Pancreas (tissue), 10 donors: ENCODE measurements around the gene DNAH6. TPM values are rescaled to one million over a fixed set of nuclear protein-coding genes. Genes with fewer than 3 reads are reported as not detected.

Experiments
- ATAC-seq, 4 donors: fragments of 200-7000 bp; cut with Tn5 transposase; one replicate each; pipeline versions ENCODE4 v1.8.0 to v1.9.1; 2020; ENCODE audit warnings: mild to moderate bottlenecking in 4 of 4, moderate library complexity in 4 of 4
- DNase-seq, 6 donors: peaks; one replicate each; pipeline ENCODE4 v3.0.0-alpha.2; 2020
- FAIRE-seq: peaks from 2 replicates; lab custom pipeline; 2012; peaks lifted over from hg19 to GRCh38; lab: Jason Lieb, UNC
- H3K27ac ChIP-seq, 4 donors: fragments of 200-600 bp; sonication (generic); 1 replicate in 3 of 4; 2 replicates in 1 of 4; pipeline versions ENCODE4 v1.5.0 to v1.8.0; 2020
- H3K27me3 ChIP-seq, 4 donors: fragments of 200-600 bp; one replicate each; pipeline ENCODE4 v1.8.0; 2021
- H3K36me3 ChIP-seq, 3 donors: fragments of 200-600 bp; sonication (generic) in 1 of 3; one replicate each; pipeline versions ENCODE4 v1.5.0 to v1.8.0; 2020 to 2021
- H3K4me1 ChIP-seq, 3 donors: fragments of 200-600 bp; one replicate each; pipeline ENCODE4 v1.8.0; 2021
- H3K4me3 ChIP-seq, 4 donors: fragments of 200-600 bp; sonication (generic) in 2 of 4; one replicate each; pipeline versions ENCODE4 v1.5.0 to v1.8.0; 2020 to 2021
- H3K9me3 ChIP-seq, 4 donors: fragments of 200-600 bp; one replicate each; pipeline ENCODE4 v1.8.0; 2021
- WGBS, 2 donors: extraction: QIAGEN DNeasy Blood & Tissue Kit; methylation state at CpG; one replicate each; pipeline ENCODE4 v1.1.7; 2013; 5-methylcytosine and 5-hydroxymethylcytosine counted together
- intact Hi-C, 3 donors: fragments of 100-400 bp; cut with DNase I; formaldehyde crosslinking; loops; one replicate each; pipeline versions ENCODE4 v1.11.1 to v1.14.2; 2022
- polyA plus RNA-seq, 2 donors: library from polyadenylated mRNA; stranded (reverse); fragments of 200-250 nt; gene quantifications; one replicate each; pipeline ENCODE4 v1.2.3, GENCODE V29; 2013
- total RNA-seq, 6 donors: library from RNA; stranded (reverse); fragmentation: NEBNext Ultra II Directional in 4 of 6; extraction: Animal tissue kit (Norgen Biotek cat#: 25700) in 4 of 6; gene quantifications; one replicate each; pipeline versions ENCODE4 v1.2.1 to v1.2.4, GENCODE V29; 2021 to 2023
- TF ChIP-seq, protein P1 (sequence below), 4 donors: fragments of 200-600 bp; sonication (generic) in 3 of 4; IDR thresholded peaks; one replicate each; pipeline versions ENCODE4 v1.5.0 to v1.8.0; 2021; ENCODE audit warnings: antibody characterized with exemption in 4 of 4
- donor health status: healthy with polysubstance abuse.
- donor health status: DM: no; HTN: no; CAD: no; lungs with moderate emphysema.
- donor health status: DM: no; HTN: no; CAD: no.
- donor health status: control.
- donor health status: control.
- donor health status: Bipolar disorder and iron deficiency.
- donor health status: DM: yes; HTN: yes; CAD: no.
- donor health status: DM: no; HTN: no; CAD: no.
- donor health status: DM: no; HTN: no; CAD: no.
- donor health status: DM: yes; HTN: yes; CAD: no.

The DNAH6 gene
- total and polyA plus RNA-seq, 8 donors: 0.19 to 1.6 (median 0.81) TPM

DNA sequence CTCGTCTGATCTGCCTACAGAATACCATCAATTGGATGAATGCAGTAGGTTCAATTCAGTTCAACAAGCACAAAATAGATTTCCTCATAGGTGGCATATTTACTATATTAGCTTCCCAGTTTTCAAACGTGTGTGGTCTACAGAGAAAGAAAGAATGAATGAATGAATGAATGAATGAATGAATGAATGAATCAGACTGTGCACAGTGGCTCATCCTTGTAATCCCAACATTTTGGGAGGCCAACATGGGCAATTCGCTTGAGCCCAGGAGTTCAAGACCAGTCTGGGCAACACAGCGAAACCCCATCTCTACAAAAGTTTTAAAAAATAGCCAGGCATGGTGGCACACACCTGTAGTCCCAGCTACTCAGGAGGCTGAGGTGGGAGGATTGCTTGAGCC lies 269.7 kb downstream of the DNAH6 start:
- intact Hi-C loops: no loop called here
- no peak overlapping the region for H3K4me3 ChIP-seq
- H3K27me3 ChIP-seq: no peaks in the 10 kb centered on the region
- TF ChIP-seq, protein P1, sequence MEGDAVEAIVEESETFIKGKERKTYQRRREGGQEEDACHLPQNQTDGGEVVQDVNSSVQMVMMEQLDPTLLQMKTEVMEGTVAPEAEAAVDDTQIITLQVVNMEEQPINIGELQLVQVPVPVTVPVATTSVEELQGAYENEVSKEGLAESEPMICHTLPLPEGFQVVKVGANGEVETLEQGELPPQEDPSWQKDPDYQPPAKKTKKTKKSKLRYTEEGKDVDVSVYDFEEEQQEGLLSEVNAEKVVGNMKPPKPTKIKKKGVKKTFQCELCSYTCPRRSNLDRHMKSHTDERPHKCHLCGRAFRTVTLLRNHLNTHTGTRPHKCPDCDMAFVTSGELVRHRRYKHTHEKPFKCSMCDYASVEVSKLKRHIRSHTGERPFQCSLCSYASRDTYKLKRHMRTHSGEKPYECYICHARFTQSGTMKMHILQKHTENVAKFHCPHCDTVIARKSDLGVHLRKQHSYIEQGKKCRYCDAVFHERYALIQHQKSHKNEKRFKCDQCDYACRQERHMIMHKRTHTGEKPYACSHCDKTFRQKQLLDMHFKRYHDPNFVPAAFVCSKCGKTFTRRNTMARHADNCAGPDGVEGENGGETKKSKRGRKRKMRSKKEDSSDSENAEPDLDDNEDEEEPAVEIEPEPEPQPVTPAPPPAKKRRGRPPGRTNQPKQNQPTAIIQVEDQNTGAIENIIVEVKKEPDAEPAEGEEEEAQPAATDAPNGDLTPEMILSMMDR (IDR thresholded peaks at IDR 0.05): no peak
- no peak for DNase-seq
- FAIRE-seq: no peak
- no peak overlapping the region for H3K27ac ChIP-seq
- H3K36me3 ChIP-seq: no peaks in the 10 kb centered on the region
- H3K4me1 ChIP-seq: no peaks in the 10 kb centered on the region
- no peak for ATAC-seq
- H3K9me3 ChIP-seq: no peaks in the 10 kb centered on the region
- 77 to 90% methylated on average over 4 of the region's 4 CpGs for WGBS, 2 donors

DNA sequence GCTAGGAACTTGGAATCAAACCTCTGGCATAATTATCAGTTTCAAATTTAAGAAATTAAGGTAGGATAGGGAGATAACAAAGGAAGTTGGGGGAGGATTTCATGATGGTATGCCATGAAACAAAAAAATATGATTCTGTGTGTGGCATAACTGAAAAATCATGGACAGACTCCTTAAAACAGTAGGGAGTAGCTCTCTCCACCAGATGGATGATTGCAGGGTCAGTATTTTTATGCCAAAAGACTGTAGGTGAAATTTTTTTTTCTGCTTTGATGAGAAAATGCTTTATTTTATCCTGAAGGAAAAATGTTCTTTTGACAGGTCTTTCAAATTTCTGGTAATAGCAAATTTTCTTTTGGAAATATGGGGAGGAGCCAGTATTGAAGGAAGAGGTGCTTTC lies 270.3 kb downstream of the DNAH6 start:
- TF ChIP-seq, protein P1 (IDR thresholded peaks at IDR 0.05): no peak
- no peak for DNase-seq
- H3K9me3 ChIP-seq: no peaks in the 10 kb centered on the region
- no peak overlapping the region for H3K4me3 ChIP-seq
- intact Hi-C loops: no loop called here
- no peak overlapping the region for H3K27ac ChIP-seq
- FAIRE-seq: no peak
- no peak for ATAC-seq
- no peaks in the 10 kb centered on the region for H3K36me3 ChIP-seq
- no peaks in the 10 kb centered on the region for H3K27me3 ChIP-seq
- H3K4me1 ChIP-seq: no peaks in the 10 kb centered on the region

DNA sequence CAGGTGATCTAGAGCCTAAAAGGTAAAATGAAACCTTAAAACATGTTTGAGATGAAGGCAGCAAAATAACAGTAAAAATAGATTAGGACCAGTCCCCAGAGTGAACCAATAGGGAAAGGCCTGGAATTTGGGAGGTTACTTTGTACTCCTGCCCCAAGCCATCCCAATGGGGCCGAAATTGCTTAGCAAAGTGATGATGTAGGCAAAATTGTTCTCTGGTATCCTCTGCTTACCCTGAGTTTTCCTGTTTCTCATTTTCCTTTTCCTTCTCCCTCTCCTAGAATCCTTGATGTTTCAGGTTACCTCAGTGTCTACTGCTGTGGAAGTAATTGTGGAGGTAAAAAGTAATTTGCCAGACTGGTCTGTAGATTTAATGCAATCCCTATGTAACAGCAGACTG lies 271.7 kb downstream of the DNAH6 start:
- 28 to 41% methylated on average over 1 of the region's 1 CpG for WGBS, 2 donors
- Histone ChIP-seq H3K4me1 (no peaks in the 10 kb centered on the region), H3K27ac (no peak overlapping the region), H3K27me3 (no peaks in the 10 kb centered on the region), H3K4me3 (no peak overlapping the region), H3K36me3 (no peaks in the 10 kb centered on the region), H3K9me3 (no peaks in the 10 kb centered on the region)
- DNase-seq: no peak
- no peak for ATAC-seq
- intact Hi-C loops: no loop called here
- TF ChIP-seq, protein P1 (IDR thresholded peaks at IDR 0.05): no peak
- no peak for FAIRE-seq

- Histone ChIP-seq H3K4me1 (no peaks in the 10 kb centered on the region), H3K27me3 (no peaks in the 10 kb centered on the region), H3K27ac (no peak overlapping the region), H3K9me3 (no peaks in the 10 kb centered on the region), H3K36me3 (no peaks in the 10 kb centered on the region), H3K4me3 (no peak overlapping the region)
- FAIRE-seq (no peak), DNase-seq (no peak), ATAC-seq (no peak)
- TF ChIP-seq, protein P1 (IDR thresholded peaks at IDR 0.05): no peak
- 52 to 59% methylated on average over 3 of the region's 3 CpGs for whole genome bisulfite sequencing, 2 donors
- intact Hi-C loops: no loop called here
These were observed 272.2 kb downstream of the DNAH6 start for GRCh38 chr2:84788498-84788897.

- no peak for ATAC-seq
- no peaks in the 10 kb centered on the region for H3K27me3 ChIP-seq
- TF ChIP-seq, protein P1 (IDR thresholded peaks at IDR 0.05): no peak
- 92 to 95% methylated on average over 6 of the region's 6 CpGs for WGBS, 2 donors
- intact Hi-C loops: no loop called here
- no peak overlapping the region for H3K27ac ChIP-seq
- H3K4me3 ChIP-seq: no peak overlapping the region
- H3K36me3 ChIP-seq: no peaks in the 10 kb centered on the region
- no peaks in the 10 kb centered on the region for H3K9me3 ChIP-seq
- FAIRE-seq: no peak
- no peaks in the 10 kb centered on the region for H3K4me1 ChIP-seq
- DNase-seq: no peak
These were observed 276.7 kb downstream of the DNAH6 start for GRCh38 chr2:84792856-84793522.
